H1 (cell line): ENCODE data around the gene FAM98A. TPM values are rescaled to one million over a fixed set of nuclear protein-coding genes. Genes with fewer than 3 reads are reported as not detected.

Source experiments
- KDM4A ChIP-seq: IDR thresholded peaks from one replicate; pipeline ENCODE4 v1.7.1; 2012; ENCODE audit warnings: low read depth, mild to moderate bottlenecking, moderate library complexity, low read length, inconsistent platforms; ENCODE audit not compliant: severe bottlenecking
- NANOG ChIP-seq: IDR thresholded peaks from 2 replicates; pipeline ENCODE4 v1.6.1; 2011; ENCODE audit warnings: low read length, low read depth, mild to moderate bottlenecking, inconsistent platforms; ENCODE audit not compliant: insufficient read depth, poor library complexity, severe bottlenecking
- RFX5 ChIP-seq: IDR thresholded peaks from 2 replicates; pipeline ENCODE4 v1.6.1; 2011; ENCODE audit warnings: low read depth, low read length, improper control_type of control experiment, borderline replicate concordance
- polyA plus RNA-seq, 7 experiments: library from polyadenylated mRNA; depleted of rRNA in 3 of 7; stranded (reverse) in 5 of 7; unstranded in 2 of 7; fragments of >200 nt in 5 of 7; fragments of 200-250 nt in 2 of 7; gene quantifications; 1 replicate in 5 of 7; 2 replicates in 1 of 7; 4 replicates in 1 of 7; pipeline versions ENCODE4 v1.2.1 to v1.2.3, GENCODE V29; 2011 to 2013; ENCODE audit warnings: missing spikeins in 2 of 7, mixed read lengths in 2 of 7
- total RNA-seq: library from RNA; stranded (reverse); fragmentation: NEBNext Ultra II Directional; extraction: Animal tissue kit (Norgen Biotek cat#: 25700); gene quantifications from 2 replicates; pipeline ENCODE4 v1.2.1, GENCODE V29; 2021
- TF ChIP-seq, protein P1 (sequence below): IDR thresholded peaks from 2 replicates; pipeline ENCODE4 v1.6.1; 2012; ENCODE audit warnings: inconsistent platforms

The FAM98A gene
- total and polyA plus RNA-seq, 2 of the 8 experiments (the other 6 are each of a cell fraction or from before 2014, with no cell fraction given): 53.2 to 103 TPM

DNA sequence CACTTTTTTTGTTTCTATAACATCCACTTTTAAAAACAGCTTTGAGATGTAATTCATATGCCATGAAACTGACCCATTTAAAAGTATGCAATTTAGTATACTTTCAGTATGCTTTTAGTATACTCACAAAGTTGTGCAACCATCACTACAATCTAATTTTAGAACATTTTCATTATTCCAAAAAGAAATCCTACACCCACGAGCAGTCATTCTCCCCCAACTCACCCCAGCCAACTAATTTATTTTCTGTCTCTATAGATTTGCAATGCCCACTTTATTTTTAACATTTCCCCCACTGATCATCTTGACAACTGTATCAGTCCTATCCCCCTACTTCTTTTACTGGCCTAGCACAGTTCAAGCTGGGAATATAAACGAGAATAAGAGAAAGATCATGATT lies 39.1 kb downstream of the FAM98A start (continued):
- TF ChIP-seq RFX5: no peak
- TF ChIP-seq NANOG: no peak
- TF ChIP-seq, protein P1, sequence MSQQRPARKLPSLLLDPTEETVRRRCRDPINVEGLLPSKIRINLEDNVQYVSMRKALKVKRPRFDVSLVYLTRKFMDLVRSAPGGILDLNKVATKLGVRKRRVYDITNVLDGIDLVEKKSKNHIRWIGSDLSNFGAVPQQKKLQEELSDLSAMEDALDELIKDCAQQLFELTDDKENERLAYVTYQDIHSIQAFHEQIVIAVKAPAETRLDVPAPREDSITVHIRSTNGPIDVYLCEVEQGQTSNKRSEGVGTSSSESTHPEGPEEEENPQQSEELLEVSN: no peak
- TF ChIP-seq KDM4A: no peak
